SK-N-SH (cell line): ENCODE data around the gene CDC42SE2.

ENCODE experiments used
- CHD2 ChIP-seq: fragments of 150-350 bp; IDR thresholded peaks from 2 replicates; pipeline ENCODE4 v1.6.1; 2018; ENCODE audit warnings: low read length; ENCODE audit not compliant: partially characterized antibody
- CTCF ChIP-seq: fragments of 200-600 bp; sonication (generic); IDR thresholded peaks from 2 replicates; pipeline ENCODE4 v1.6.1; 2017; ENCODE audit warnings: antibody characterized with exemption, mild to moderate bottlenecking, moderate library complexity
- EP300 ChIP-seq, 2 experiments: IDR thresholded peaks; 2 replicates each; pipeline versions ENCODE4 v1.4.0 to v1.6.1; 2012; ENCODE audit warnings: borderline replicate concordance in 1 of 2, low read depth in 1 of 2, low read length in 1 of 2
- FOXM1 ChIP-seq: IDR thresholded peaks from 2 replicates; pipeline ENCODE4 v1.4.0; 2012; ENCODE audit warnings: low read depth, mild to moderate bottlenecking
- JUND ChIP-seq: IDR thresholded peaks from 2 replicates; pipeline ENCODE4 v1.4.0; 2012
- POLR2AphosphoS5 ChIP-seq: IDR thresholded peaks from 2 replicates; pipeline ENCODE4 v1.6.1; 2012; ENCODE audit warnings: low read depth, low read length
- RAD21 ChIP-seq: IDR thresholded peaks from 2 replicates; pipeline ENCODE4 v1.6.1; 2012; ENCODE audit warnings: mild to moderate bottlenecking, low read length
- USF1 ChIP-seq: IDR thresholded peaks from 2 replicates; pipeline ENCODE4 v1.4.0; 2012; ENCODE audit warnings: low read depth, borderline replicate concordance

GRCh38 chr5:131222731-131223130 lies 41.1 kb upstream of the CDC42SE2 start:
- TF ChIP-seq CTCF (no peak), EP300 (IDR thresholded peaks at IDR 0.05; ENCODE audit: borderline replicate concordance in 1 of 2, low read depth in 1 of 2, low read length in 1 of 2) (no peak), RAD21 (no peak), POLR2AphosphoS5 (no peak), FOXM1 (no peak), JUND (no peak), USF1 (no peak), CHD2 (no peak)
